NCI-H2227 (cell line): Measurements from ENCODE around the gene ARMH2.
"Not testable (repeated sequence)": the region's sequence is repeated elsewhere in the genome, so short reads cannot be mapped to it uniquely, and the experiment has no call there.

Experiments
- DNase-seq: peaks from one replicate; lab custom pipeline; 2025; ENCODE audit not compliant: unreplicated experiment; lab: John Stamatoyannopoulos, UW

Gene ARMH2

DNA sequence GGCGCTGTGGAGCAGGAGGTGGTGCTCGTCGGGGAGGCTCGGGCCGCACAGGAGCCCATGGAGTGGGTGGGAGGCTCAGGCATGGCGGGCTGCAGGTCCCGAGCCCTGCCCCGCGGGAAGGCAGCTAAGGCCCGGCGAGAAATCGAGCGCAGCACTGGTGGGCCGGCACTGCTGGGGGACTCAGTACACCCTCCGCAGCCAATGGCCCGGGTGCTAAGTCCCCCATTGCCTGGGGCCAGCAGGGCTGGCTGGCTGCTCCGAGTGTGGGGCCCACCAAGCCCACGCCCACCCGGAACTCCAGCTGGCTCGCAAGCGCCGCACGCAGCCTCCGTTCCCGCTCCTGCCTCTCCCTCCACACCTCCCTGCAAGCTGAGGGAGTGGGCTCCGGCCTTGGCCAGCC, 32.7 kb downstream of the ARMH2 start:
- not testable (repeated sequence) for DNase-seq

DNA sequence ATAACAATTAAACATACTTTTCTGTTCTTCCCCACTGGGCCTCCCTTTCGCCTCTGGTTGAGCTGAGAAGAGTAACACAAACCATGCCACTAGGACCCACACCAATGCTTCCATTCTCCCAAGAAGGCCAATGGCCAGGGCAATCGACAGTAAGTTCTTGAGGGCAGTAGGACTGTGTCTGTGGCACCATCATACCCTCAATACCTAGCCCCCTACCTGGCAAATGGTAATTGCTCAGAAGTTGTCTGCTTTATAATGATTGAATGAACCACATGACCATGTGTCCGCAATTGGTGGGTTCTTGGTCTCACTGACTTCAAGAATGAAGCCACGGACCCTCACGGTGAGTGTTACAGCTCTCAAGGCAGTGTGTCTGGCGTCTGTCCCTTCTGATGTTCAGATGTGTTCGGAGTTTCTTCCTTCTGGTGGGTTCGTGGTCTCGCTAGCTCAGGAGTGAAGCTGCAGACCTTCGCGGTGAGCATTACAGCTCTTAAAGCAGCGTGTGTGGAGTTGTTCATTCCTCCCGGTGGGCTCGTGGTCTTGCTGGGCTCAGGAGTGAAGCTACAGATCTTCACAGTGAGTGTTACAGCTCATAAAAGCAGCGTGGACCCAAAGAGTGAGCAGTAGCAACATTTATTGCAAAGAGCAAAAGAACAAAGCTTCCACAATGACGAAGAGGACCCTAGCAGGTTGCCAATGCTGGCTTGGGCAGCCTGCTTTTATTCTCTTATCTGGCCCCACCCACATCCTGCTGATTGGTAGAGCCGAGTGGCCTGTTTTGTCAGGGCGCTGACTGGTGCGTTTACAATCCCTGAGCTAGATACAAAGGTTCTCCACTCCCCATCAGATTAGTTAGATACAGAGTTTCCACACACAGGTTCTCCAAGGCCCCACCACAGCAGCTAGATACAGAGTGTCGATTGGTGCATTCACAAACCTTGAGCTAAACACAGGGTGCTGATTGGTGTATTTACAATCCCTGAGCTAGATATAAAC, 33.6 kb downstream of the ARMH2 start:
- DNase-seq: not testable (repeated sequence)

DNA sequence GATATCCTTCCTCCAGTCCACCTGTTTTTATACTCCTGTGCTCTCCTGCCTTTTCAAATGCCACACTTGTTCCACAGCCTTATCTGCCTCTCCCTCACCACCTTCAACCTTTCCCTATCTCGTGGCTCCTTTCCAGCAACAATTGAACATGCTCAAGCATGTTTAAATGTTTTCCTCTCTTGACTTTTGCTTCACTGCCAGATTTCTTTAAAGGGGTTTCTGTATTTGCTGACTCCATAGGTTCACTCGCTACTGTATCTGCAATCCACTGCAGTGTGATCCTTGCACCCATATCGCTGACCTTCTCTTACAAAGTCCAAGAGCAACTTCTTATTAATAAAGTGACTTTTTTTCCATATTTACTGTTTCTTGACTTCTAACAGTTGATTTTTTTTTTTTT, 35.1 kb downstream of the ARMH2 start:
- no peak for DNase-seq

DNA sequence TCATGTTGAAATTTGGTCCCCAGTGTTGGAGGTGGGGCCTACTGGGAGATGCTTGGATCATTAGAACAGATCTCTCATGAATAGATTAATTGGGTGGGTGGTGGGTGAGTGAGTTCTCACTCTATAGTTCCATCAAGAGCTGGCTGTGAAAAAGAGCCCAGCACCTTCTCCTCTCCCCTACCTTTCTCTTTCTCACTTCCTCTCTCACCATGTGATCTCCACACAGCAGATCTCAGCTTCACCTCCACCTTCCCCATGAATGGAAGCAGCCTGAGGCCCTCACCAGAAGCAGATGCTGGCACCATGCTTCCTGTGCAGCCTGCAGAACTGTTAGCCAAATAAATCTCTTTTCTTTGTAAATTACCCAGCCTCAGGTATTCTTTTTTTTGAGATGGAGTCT, 36.9 kb downstream of the ARMH2 start:
- DNase-seq: no peak

DNA sequence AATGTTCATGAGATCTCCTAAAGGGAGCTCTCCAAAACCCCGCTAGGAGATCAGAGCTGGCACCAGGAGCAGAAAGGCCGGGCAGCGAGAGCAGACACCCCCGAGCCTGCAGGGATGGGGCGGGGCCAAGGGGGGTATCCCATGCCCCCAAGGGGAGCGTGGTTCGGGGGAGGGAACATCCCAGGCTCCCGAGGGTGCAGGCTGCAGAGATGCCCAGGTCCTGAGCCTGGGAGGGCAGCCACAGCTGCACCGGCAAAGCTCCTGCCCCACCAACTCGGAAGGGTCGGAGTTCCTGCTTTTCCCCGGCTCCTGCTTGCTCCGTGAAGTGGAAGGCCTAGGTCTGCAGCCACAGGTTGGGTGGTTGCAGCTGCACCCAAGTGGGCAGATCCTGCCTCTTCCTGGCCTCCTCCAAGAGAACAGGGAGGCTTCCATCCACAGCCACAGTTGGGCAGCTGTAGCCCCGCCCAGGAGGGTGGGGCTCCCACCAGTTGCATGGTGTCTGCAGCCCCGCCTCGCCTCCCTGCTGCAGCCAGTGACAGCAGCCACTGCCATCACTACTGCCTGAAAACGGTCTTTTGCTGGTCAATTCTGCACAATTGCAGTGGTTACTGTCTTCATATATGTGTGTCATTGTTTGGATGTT, 37.4 kb downstream of the ARMH2 start:
- peak; percentile 59 for DNase-seq

DNA sequence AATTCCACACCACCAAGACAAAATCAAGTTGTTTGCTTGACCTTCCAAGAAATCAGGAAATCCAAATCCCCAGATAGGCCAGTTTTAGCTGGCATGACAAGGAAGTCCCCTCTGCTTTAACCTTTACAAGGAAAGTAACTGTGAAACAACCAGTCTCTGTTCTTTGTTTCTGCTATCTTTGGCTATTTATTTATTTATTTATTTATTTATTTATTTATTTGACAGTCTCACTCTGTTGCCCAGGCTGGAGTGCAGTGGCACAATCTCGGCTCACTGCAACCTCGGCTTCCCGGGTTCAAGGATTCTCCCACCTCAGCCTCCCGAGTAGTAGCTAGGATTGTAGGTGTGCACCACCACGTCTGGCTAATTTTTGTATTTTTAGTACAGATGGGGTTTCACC, 38.5 kb downstream of the ARMH2 start:
- DNase-seq: no peak

DNA sequence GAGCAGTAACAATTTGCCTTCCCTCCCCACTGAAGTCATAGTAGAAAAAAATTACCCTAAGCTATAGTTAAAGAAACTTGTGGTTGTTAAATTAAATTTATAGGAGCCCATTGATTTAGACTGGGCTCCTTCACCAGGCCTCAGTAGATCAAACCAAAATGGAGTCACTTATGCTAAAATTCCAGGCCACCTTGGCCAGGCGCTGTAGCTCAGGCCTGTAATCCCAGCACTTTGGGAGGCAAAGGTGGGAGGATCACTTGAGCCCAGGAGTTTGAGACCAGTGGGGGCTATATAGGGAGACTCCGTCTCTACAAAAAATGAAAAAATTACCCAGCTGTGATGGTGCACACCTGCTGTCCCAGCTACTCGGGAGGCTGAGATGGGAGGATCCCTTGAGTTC, 39.0 kb downstream of the ARMH2 start:
- no peak for DNase-seq

DNA sequence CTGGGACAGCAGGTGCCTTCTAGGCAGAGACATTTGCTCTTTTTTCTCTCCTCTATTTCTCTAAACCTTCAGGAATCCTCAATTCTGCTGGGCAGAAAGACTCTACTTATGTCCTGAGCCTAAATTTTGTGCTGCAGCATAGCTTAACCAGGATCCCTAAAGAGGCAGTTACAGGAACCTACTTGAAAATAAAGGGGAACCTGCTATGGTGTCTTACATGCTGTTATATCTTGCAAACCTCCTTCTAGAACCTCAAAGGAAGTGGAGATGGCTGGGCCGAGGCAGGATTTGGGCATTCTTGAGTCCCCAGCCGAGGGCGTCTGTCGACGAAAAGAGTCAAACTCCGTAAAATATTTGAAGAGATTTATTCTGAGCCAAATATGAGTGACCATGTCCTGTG, 41.1 kb downstream of the ARMH2 start:
- no peak for DNase-seq

DNA sequence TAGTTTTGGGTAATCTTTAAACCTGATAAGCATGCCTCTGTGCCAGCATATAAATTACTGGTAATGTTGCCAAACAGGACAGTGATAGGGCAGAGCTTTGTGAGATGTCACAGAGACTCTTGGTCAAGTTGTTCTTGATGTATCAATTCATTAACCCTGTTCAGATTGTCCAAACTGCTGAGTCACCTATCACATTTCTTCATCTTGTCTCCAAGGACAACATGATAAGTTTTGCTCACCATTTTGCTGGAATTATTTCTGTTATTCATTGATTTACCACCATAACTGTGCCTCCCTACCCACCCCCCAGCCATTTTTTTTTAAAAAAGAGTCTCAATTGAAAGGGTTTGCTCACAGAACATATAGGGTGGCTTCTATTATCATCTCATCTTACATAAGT, 43.4 kb downstream of the ARMH2 start:
- DNase-seq: no peak

DNA sequence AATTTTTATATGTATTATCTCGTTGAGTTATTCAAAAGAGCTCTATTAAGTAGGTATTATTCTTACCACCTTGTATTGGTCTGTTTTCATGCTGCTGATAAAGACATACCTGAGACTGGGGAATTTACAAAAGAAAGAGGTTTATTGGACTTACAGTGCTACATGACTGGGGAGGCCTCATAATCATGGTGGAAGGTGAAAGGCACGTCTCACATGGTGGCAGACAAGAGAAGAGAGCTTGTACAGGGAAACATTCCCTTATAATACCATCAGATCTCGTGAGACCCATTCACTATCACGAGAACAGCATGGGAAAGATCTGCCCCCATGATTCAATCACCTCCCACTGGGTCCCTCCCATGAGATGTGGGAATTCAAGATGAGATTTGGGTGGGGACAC, 44.3 kb downstream of the ARMH2 start:
- not testable (repeated sequence) for DNase-seq

DNA sequence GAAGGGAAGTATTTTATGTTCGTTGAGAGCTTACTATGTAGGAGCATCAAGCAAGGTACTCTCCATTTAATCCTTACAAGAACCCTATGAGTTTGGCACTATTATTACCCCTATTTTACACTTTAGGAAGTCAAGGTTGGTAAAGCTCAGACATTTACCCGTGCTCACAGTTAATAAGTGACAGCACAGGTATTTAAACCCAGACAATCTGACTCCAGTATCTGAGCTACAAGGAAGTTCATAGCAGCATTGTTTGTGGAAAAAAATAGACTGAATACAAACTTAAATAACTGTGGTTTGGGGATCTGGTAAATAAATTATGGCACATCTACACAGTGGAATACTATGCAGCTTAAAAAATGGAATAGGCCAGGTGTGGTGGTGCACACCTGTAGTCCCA, 45.2 kb downstream of the ARMH2 start:
- DNase-seq: no peak

DNA sequence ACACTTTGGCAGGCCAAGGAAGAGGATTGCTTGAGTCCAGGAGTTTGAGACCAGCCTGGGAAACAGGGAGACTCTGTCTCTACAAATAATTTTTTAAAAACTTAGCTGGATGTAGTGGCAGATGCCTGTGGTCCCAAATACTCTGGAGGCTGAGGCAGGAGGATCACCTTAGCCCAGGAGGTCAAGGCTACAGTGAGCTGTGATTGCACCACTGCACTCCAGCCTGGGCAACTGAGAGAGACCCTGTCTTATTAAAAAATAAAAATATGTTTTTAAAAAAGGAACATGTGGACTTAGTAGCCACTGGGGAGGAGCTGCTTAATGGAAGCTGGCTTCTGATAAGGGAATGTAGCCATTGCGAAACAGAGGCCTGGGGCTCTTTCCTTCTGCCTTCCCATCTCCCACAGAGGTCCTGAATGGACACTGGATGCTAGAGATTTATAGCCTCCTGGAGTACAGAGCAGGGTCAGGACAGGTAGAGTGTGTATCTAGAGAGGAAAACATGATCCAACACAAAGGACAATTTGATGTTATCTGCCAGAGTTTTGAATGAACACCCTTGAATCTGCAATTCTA, 45.7 kb downstream of the ARMH2 start:
- no peak for DNase-seq

DNA sequence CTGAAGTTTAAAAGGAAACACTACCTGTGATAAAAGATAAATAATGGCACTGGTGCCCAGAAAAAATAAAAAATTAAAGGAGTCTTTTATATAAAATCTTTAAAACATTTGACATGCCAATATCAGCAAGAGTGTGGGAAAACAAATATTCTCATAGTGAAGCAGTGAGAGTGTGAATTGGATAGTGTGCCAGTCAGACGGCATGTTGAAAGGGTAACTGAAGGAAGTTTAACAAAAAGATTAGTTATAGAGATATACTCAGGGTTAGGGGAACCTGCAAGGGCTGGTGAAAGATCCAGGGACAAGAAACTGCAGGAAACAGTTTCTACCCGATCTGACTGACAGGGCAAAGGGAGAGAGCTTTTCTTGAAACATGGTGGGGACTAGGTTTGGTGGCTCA, 46.2 kb downstream of the ARMH2 start:
- no peak for DNase-seq

DNA sequence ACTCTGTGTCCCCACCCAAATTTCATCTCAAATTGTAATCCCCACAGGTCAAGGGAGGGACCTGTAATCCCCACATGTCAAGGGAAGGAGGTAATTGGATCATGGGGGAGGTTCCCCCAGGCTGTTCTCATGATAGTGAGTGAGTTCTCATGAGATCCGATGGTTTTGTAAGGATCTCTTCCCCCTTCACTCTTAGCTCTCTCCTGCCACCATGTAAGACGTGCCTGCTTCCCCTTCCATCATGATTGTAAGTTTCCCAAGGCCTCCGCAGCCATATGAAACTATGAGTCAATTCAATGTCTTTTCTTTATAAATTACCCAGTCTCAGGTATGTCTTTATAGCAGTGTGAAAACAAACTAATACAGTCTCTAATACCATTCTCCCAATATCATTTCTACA, 47.8 kb downstream of the ARMH2 start:
- not testable (repeated sequence) for DNase-seq

DNA sequence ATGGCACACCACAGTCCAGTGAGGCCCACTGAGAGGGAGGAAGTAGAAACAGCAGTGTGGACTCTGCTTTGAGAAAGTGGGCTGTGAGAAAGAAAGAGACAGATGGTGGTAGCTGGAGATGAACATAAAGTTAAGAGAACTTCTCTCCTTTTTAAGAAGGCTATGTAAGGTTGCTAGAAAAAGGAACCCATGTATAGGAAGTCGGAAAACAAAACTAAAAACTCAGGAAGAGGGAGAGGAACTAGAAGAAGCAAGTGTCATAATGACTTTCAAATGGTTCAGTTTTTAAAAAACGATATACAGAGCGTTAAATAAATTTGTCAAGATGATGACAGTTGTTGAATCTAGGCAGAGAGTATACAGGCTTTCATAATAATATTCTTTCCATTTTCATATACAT, 49.4 kb downstream of the ARMH2 start:
- DNase-seq: no peak
